ENCODE measurements around the gene SEC11A.

Gene SEC11A

DNA sequence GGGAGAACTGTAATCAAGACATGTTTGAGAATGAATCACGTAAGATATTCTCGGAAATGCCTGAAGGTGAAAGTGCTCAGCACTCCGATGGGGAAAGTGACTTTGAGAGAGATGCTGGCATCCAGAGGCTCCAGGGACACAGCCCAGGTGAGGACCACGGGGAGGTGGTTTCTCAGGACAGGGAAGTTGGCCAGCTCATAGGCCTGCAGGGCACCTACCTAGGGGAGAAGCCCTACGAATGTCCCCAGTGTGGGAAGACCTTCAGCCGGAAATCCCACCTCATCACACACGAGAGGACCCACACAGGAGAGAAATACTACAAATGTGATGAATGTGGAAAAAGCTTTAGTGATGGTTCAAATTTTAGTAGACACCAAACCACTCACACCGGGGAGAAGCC lies 95.3 kb downstream of the SEC11A start:
- TF ChIP-seq, protein P1, sequence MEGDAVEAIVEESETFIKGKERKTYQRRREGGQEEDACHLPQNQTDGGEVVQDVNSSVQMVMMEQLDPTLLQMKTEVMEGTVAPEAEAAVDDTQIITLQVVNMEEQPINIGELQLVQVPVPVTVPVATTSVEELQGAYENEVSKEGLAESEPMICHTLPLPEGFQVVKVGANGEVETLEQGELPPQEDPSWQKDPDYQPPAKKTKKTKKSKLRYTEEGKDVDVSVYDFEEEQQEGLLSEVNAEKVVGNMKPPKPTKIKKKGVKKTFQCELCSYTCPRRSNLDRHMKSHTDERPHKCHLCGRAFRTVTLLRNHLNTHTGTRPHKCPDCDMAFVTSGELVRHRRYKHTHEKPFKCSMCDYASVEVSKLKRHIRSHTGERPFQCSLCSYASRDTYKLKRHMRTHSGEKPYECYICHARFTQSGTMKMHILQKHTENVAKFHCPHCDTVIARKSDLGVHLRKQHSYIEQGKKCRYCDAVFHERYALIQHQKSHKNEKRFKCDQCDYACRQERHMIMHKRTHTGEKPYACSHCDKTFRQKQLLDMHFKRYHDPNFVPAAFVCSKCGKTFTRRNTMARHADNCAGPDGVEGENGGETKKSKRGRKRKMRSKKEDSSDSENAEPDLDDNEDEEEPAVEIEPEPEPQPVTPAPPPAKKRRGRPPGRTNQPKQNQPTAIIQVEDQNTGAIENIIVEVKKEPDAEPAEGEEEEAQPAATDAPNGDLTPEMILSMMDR (IDR thresholded peaks at IDR 0.05; ENCODE audit: low read depth, low read length) = no peak
- in situ Hi-C loops (cut with HindIII; ENCODE audit: low sequenced_read_pairs) = no loop called here
- H3K4me3 ChIP-seq (ENCODE audit: low read depth, low read length) = no peak overlapping the region

More for the DNA sequence above, 95.3 kb downstream of the SEC11A start:
- no peak for DNase-seq (ENCODE audit: low read depth, low spot score)
